Measurements from ENCODE around the gene SLC19A1.
A peak's percentile ranks its signal among the peaks of the same experiment; 100 is the strongest.

Gene SLC19A1

DNA sequence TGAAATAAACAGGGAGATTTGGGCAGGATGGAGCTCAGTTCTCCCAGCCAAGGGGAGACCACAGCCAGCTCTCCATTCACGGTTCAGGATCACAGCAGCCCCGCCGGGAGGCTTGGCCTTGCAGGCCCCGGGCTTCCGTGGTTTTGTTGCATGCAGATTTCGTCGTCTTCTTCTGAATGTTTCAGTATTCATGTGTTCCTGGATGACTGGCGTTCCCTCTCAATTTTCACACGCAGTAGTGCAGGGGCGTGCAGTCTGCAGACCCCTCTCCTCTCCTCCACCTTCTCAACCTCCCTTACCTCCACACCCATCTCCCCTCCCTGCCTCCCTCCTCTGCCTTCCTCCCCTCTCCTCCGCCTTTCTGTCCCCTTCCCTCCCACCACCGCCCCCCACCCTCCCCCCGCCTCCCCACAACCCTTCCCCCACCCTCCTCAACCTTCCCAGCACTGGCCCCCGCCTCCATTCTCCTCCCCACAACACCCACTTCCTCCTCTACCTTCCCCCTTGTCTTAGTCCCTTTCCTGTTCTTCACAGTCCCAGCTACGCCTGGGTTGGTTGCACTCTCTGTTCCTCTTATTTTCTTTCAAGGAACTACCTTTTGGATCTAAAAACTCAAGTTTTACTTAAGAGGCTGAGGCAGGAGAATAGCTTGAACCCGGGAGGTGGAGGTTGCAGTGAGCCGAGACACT lies 8.4 kb upstream of the SLC19A1 start:
- H3K4me3 ChIP-seq (replicated peaks; ENCODE audit: insufficient read depth, low read length), result no peak overlapping the region
- no peaks in the 10 kb centered on the region for H3K27me3 ChIP-seq (ENCODE audit: insufficient read depth, poor library complexity, severe bottlenecking)
- peak overlapping the region; percentile 92 for H3K27ac ChIP-seq (replicated peaks)
- DNase-seq (ENCODE audit: low read depth in 1 of 2, low spot score in 1 of 2), result peak; percentile 92 to 95
- TF ChIP-seq SPI1 (IDR thresholded peaks at IDR 0.05; ENCODE audit: borderline replicate concordance, low read depth) (peak; percentile 95), REST (IDR thresholded peaks at IDR 0.05; ENCODE audit: insufficient replicate concordance, low read depth) (no peak), POLR2AphosphoS5 (IDR thresholded peaks at IDR 0.05; ENCODE audit: low read depth) (peak; percentile 60)

DNA sequence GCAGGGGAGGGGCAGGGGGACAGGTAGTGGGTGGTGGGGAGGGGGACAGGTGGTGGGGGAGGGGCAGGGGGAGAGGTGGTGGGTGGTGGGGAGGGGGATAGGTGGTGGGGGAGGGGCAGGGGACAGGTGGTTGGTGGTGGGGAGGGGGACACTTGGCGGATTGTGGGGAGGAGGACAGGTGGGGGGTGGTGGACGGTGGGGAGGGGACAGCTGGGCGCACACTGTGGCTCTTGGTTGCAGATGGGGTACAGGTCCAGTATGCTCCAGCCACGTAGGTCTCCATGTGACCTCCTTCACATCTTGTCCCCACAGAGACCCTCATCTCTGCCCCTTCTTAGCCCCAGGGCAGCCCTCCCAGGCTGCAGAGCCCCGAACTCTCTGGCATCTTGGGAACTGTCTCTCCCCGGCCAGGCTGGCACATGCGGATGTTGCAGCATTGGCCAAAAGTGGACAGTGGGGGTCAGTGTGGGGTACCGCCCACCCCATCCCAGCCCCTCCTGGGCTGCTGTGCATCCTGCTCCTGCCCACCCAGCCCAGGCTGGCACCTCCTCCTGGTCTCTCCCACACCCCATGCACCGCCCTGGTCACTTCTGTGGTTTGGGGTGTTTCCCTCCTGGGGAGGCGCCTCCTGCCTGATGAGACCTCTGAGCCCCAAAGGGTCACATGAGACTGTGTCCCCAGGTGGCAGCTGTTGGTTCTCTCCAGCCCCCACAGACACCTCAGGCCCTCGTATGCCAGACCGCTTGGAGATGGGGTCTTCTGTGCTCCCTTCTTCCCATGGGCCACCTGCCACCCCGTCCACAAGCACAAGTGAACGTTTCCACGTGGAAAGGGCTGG lies 7.6 kb upstream of the SLC19A1 start:
- Histone ChIP-seq H3K27me3 (ENCODE audit: insufficient read depth, poor library complexity, severe bottlenecking) (no peaks in the 10 kb centered on the region), H3K27ac (replicated peaks) (peak overlapping the region; percentile 92), H3K4me3 (replicated peaks; ENCODE audit: insufficient read depth, low read length) (no peak overlapping the region)
- peak in 1 of 2 experiments; percentile 68 for DNase-seq (ENCODE audit: low read depth in 1 of 2, low spot score in 1 of 2)
- no peak for TF ChIP-seq CTCF (IDR thresholded peaks at IDR 0.05; ENCODE audit: insufficient read depth, low read length)
- no peak for TF ChIP-seq REST (IDR thresholded peaks at IDR 0.05; ENCODE audit: insufficient replicate concordance, low read depth)
- TF ChIP-seq SPI1 (IDR thresholded peaks at IDR 0.05; ENCODE audit: borderline replicate concordance, low read depth), result no peak
- TF ChIP-seq GABPA (IDR thresholded peaks at IDR 0.05; ENCODE audit: low read depth), result no peak
- no peak for TF ChIP-seq POLR2AphosphoS5 (IDR thresholded peaks at IDR 0.05; ENCODE audit: low read depth)

GRCh38 chr21:45548711-45549491 lies 6.7 kb upstream of the SLC19A1 start:
- no peak for DNase-seq (ENCODE audit: low read depth in 1 of 2, low spot score in 1 of 2)
- Histone ChIP-seq H3K4me3 (replicated peaks; ENCODE audit: insufficient read depth, low read length) (no peak overlapping the region), H3K27me3 (ENCODE audit: insufficient read depth, poor library complexity, severe bottlenecking) (no peaks in the 10 kb centered on the region), H3K27ac (replicated peaks) (no peak overlapping the region; the same call in 1 of the 2 replicates)
- no peak for TF ChIP-seq SPI1 (IDR thresholded peaks at IDR 0.05; ENCODE audit: borderline replicate concordance, low read depth)
- no peak for TF ChIP-seq CTCF (IDR thresholded peaks at IDR 0.05; ENCODE audit: insufficient read depth, low read length)
- TF ChIP-seq POLR2AphosphoS5 (IDR thresholded peaks at IDR 0.05; ENCODE audit: low read depth), result no peak
- no peak for TF ChIP-seq REST (IDR thresholded peaks at IDR 0.05; ENCODE audit: insufficient replicate concordance, low read depth)

All from HL-60 (cell line).